Neural progenitor cell (in vitro differentiated cells): Measurements from ENCODE around the gene SDK2. TPM values are rescaled to one million over a fixed set of nuclear protein-coding genes. Genes with fewer than 3 reads are reported as not detected.

ENCODE experiments used
- DNase-seq: peaks from one replicate; pipeline ENCODE4 v3.0.0-alpha.2; 2016; ENCODE audit warnings: low spot score
- H2AFZ ChIP-seq: fragments of 200-600 bp; sonication (generic); replicated peaks from 2 replicates; pipeline ENCODE4 v1.6.1; 2016; ENCODE audit warnings: antibody characterized with exemption
- H3F3A ChIP-seq: fragments of 200-600 bp; sonication (generic); 2 replicates; pipeline ENCODE4 v1.6.1; 2016; ENCODE audit warnings: antibody characterized with exemption, low read depth
- H3K27ac ChIP-seq: fragments of 200-600 bp; sonication (generic); 2 replicates; pipeline ENCODE4 v1.5.1; 2016; ENCODE audit warnings: mild to moderate bottlenecking
- H3K27me3 ChIP-seq: fragments of 200-600 bp; sonication (generic); 2 replicates; pipeline ENCODE4 v1.6.1; 2016; ENCODE audit warnings: mild to moderate bottlenecking, moderate library complexity
- H3K36me3 ChIP-seq: fragments of 200-600 bp; sonication (generic); 2 replicates; pipeline ENCODE4 v1.5.1; 2016
- H3K4me1 ChIP-seq: fragments of 200-600 bp; sonication (generic); 2 replicates; pipeline ENCODE4 v1.6.1; 2016; ENCODE audit warnings: mixed run types
- H3K4me2 ChIP-seq: fragments of 200-600 bp; sonication (generic); 2 replicates; pipeline ENCODE4 v1.6.1; 2016
- H3K4me3 ChIP-seq: fragments of 200-600 bp; sonication (generic); 2 replicates; pipeline ENCODE4 v1.5.1; 2016
- H3K79me2 ChIP-seq: fragments of 200-600 bp; sonication (generic); 2 replicates; pipeline ENCODE4 v1.6.1; 2016; ENCODE audit warnings: low read depth
- H3K9ac ChIP-seq: fragments of 200-600 bp; sonication (generic); 2 replicates; pipeline ENCODE4 v1.6.1; 2016
- H3K9me3 ChIP-seq: fragments of 200-600 bp; sonication (generic); 2 replicates; pipeline ENCODE4 v1.5.1; 2016; ENCODE audit warnings: low read depth
- H4K20me1 ChIP-seq: fragments of 200-600 bp; sonication (generic); 2 replicates; pipeline ENCODE4 v1.6.1; 2016; ENCODE audit warnings: low read depth
- H3K27ac Mint-ChIP-seq: 3 replicates; pipeline ENCODE4 v1.8.0; 2021; ENCODE audit warnings: mixed read lengths
- H3K27me3 Mint-ChIP-seq: 2 replicates; pipeline ENCODE4 v1.8.0; 2022; ENCODE audit warnings: low read depth, mild to moderate bottlenecking, inconsistent platforms, moderate library complexity, mixed read lengths; ENCODE audit not compliant: insufficient read depth
- H3K36me3 Mint-ChIP-seq: 3 replicates; pipeline ENCODE4 v1.8.0; 2021; ENCODE audit warnings: mixed read lengths
- H3K4me1 Mint-ChIP-seq: 3 replicates; pipeline ENCODE4 v1.8.0; 2021; ENCODE audit warnings: mixed read lengths
- H3K4me3 Mint-ChIP-seq: 3 replicates; pipeline ENCODE4 v1.8.0; 2021; ENCODE audit warnings: mild to moderate bottlenecking, moderate library complexity, mixed read lengths
- H3K9me3 Mint-ChIP-seq: 3 replicates; pipeline ENCODE4 v1.8.0; 2020; ENCODE audit warnings: mixed read lengths
- CTCF ChIP-seq: fragments of 200-600 bp; sonication (generic); IDR thresholded peaks from 2 replicates; pipeline ENCODE4 v1.5.1; 2017; ENCODE audit warnings: antibody characterized with exemption, mild to moderate bottlenecking
- EZH2 ChIP-seq: fragments of 200-600 bp; sonication (generic); IDR thresholded peaks from 2 replicates; pipeline ENCODE4 v1.6.1; 2017; ENCODE audit warnings: antibody characterized with exemption, mild to moderate bottlenecking, moderate library complexity
- EZH2phosphoT487 ChIP-seq: fragments of 200-600 bp; sonication (generic); IDR thresholded peaks from 2 replicates; pipeline ENCODE4 v1.6.1; 2017; ENCODE audit warnings: antibody characterized with exemption
- total RNA-seq: library from RNA; depleted of rRNA; stranded (reverse); fragments of >200 nt; gene quantifications from 2 replicates; pipeline ENCODE4 v1.2.3, GENCODE V29; 2015; ENCODE audit warnings: low replicate concordance

The SDK2 gene
- total RNA-seq, 1 donor from 2014 or later: 15.3 TPM

- Histone ChIP-seq H2AFZ (no peak overlapping the region), H3K27me3 (no peaks in the 10 kb centered on the region), H3K79me2 (peaks cover 96% of the 10 kb centered on the region), H3K4me1 (peaks cover 14% of the 10 kb centered on the region), H3K9me3 (no peaks in the 10 kb centered on the region), H3K9ac (no peak overlapping the region), H3K4me2 (no peak overlapping the region), H3K4me3 (no peak overlapping the region), H4K20me1 (peaks cover 97% of the 10 kb centered on the region), H3F3A (no peaks in the 10 kb centered on the region), H3K36me3 (no peaks in the 10 kb centered on the region), H3K27ac (no peak overlapping the region)
- Mint-ChIP-seq H3K9me3 (peaks cover 2% of the 10 kb centered on the region), H3K4me1 (peaks cover 34% of the 10 kb centered on the region), H3K27ac (no peak overlapping the region), H3K4me3 (no peak overlapping the region), H3K27me3 (peaks cover 6% of the 10 kb centered on the region), H3K36me3 (peaks cover 23% of the 10 kb centered on the region)
- TF ChIP-seq CTCF (no peak), EZH2phosphoT487 (no peak), EZH2 (no peak)
- no peak for DNase-seq
These were observed 11.7 kb downstream of the SDK2 start for GRCh38 chr17:73632513-73632912.

- no peak overlapping the region for H3K4me3 Mint-ChIP-seq
- no peak overlapping the region for H3K9ac ChIP-seq
- no peak overlapping the region for H3K4me3 ChIP-seq
- H3K9me3 Mint-ChIP-seq: peaks cover 2% of the 10 kb centered on the region
- no peaks in the 10 kb centered on the region for H3F3A ChIP-seq
- peaks cover 23% of the 10 kb centered on the region for H3K4me1 ChIP-seq
- peaks cover 28% of the 10 kb centered on the region for H3K36me3 Mint-ChIP-seq
- TF ChIP-seq EZH2: no peak
- no peak for TF ChIP-seq CTCF
- TF ChIP-seq EZH2phosphoT487: no peak
- no peaks in the 10 kb centered on the region for H3K36me3 ChIP-seq
- DNase-seq: no peak
- H4K20me1 ChIP-seq: peaks cover 96% of the 10 kb centered on the region
- H3K79me2 ChIP-seq: peaks cover 96% of the 10 kb centered on the region
- no peaks in the 10 kb centered on the region for H3K27me3 ChIP-seq
- no peak overlapping the region for H3K27ac ChIP-seq
- no peaks in the 10 kb centered on the region for H3K9me3 ChIP-seq
- no peak overlapping the region for H3K27ac Mint-ChIP-seq
- no peak overlapping the region for H2AFZ ChIP-seq
- H3K4me1 Mint-ChIP-seq: peaks cover 48% of the 10 kb centered on the region
- H3K27me3 Mint-ChIP-seq: peaks cover 9% of the 10 kb centered on the region
- H3K4me2 ChIP-seq: peak overlapping the region; percentile 42
These were observed 13.2 kb downstream of the SDK2 start for GRCh38 chr17:73630965-73631595.

GRCh38 chr17:73630531-73630930, 13.7 kb downstream of the SDK2 start:
- no peak overlapping the region for H3K4me3 ChIP-seq
- H3K27me3 Mint-ChIP-seq: peaks cover 9% of the 10 kb centered on the region
- H3K36me3 Mint-ChIP-seq: peaks cover 25% of the 10 kb centered on the region
- peaks cover 2% of the 10 kb centered on the region for H3K9me3 Mint-ChIP-seq
- H3K36me3 ChIP-seq: no peaks in the 10 kb centered on the region
- H3K27ac ChIP-seq: no peak overlapping the region
- peaks cover 49% of the 10 kb centered on the region for H3K4me1 Mint-ChIP-seq
- peaks cover 26% of the 10 kb centered on the region for H3K4me1 ChIP-seq
- peaks cover 96% of the 10 kb centered on the region for H3K79me2 ChIP-seq
- H4K20me1 ChIP-seq: peaks cover 94% of the 10 kb centered on the region
- no peaks in the 10 kb centered on the region for H3F3A ChIP-seq
- TF ChIP-seq EZH2phosphoT487: no peak
- TF ChIP-seq CTCF: no peak
- no peak for TF ChIP-seq EZH2
- H3K4me2 ChIP-seq: peak overlapping the region; percentile 42
- no peaks in the 10 kb centered on the region for H3K27me3 ChIP-seq
- no peak overlapping the region for H3K9ac ChIP-seq
- peak; percentile 56 for DNase-seq
- H3K27ac Mint-ChIP-seq: no peak overlapping the region
- H2AFZ ChIP-seq: no peak overlapping the region
- H3K9me3 ChIP-seq: no peaks in the 10 kb centered on the region
- no peak overlapping the region for H3K4me3 Mint-ChIP-seq
